Brain pericyte (primary cell): ENCODE results near the gene CEP290.
"Not testable (repeated sequence)": the region's sequence is repeated elsewhere in the genome, so short reads cannot be mapped to it uniquely, and the experiment has no call there.

ENCODE experiments used
- DNase-seq: peaks from one replicate; pipeline ENCODE4 v3.0.0-alpha.2; 2012; ENCODE audit warnings: low read depth, low spot score

The CEP290 gene

DNA sequence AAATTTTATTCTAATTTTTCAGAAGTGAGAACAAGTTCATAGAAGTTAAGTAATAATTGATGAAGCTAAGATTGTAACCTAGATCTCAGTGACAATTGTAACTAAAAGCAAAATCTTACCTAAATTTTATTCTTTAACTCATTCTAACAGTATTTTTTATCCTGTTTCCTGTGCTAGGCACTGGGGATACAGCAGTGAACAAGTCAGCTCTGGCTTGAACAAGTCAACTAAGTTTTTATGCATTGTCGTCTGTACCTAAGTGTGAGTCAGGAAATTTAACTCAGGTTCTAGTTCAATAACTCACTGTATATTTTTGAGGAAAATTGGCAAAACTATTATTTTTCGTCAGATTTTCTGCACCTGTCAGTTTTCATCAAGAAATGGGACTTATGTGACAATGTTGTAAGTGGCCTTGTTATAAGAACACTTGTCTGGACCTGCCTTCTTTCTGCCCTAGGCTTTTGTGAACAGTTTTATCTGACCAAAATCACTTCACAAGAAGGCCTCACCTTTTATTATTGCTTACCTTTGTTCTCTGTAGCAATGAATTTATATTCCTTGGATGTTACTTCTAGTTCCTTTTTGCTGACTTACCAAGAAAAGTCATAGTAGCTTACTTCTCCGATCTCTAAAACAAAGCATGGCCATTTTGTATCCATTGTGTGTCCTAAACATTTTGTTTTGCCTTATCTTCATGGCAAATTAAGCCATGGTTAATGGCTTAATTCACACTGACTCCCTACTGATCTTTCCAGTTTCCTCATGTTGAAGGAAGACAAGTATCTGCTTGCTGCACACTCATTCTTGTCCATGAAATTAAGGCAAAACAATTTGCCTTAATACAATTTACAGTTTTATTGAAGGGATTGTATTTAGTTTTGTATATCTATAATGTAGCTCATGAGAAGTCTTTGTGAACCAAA, 2.9 kb upstream of the CEP290 start:
- DNase-seq = no peak

DNA sequence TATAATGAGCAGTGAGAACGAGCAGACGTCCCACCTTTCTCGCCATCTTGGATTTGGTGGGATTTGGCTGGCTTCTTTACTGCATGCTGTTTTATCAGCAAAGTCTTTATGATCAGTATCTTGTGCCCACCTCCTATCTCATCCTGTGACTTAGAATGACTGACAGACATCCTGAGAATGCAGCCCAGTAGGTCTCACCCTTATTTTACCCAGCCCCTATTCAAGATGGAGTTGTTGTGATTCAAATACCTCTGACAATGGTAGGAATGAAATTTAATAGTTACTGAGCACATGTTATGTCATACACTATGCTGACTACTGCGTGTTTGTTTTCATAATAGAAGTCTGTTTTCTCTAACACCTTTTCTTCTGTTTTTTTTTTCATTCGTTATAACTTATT, 2.1 kb upstream of the CEP290 start:
- no peak for DNase-seq

DNA sequence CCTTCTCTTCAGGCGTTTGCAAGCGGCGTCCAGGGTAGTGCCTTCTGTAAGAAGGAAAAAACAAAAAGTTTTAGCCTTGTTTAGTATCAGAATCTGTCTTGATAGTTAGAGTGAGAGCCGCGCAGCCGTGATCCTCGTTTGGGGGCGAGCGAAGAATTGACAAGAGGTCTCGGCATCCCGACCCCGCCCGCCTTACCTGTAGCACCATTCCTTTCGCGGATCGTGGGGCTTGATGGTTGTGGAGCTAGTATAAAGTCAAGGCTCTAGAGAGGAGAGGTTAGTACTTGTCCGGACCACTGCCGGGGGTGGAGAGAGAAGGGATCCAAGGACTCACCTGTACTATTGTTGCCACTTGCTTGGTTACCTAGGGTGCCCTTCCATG, 713 bp upstream of the CEP290 start:
- DNase-seq = no peak

DNA sequence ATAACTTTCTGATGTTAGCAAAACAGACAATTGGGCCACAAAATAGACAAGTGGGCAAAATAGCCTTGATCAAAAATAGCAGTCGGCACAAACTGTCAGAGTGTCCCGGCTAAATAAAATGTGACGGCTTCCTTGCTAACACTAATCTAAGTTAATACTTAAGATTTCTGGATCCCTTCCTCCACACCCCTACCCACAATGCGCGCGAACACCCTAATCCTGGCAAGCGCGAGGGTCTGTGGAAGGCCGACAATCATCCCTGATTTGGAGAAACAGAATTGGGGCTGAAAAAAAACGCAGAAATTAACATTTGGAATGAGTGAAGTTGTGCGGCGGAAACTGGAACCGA, 489 bp downstream of the CEP290 start:
- no peak for DNase-seq

DNA sequence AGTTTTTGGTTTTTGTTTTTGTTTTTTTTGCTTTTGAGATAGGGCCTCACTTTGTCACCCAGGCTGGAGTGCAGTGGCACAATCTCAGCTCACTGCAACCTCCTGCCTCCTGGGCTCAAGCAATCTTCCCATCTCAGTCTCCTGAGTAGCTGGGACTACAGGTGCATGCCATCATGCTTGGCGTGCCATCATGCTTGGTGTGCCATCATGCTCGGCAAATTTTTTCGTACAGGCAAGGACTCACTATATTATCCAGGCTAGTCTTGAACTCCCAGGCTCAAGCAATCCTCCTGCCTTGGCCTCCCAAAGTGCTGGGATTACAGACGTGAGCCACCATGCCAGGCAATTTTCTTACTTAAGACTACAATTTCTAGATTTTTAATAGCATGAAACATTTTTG, 2.2 kb downstream of the CEP290 start:
- DNase-seq = not testable (repeated sequence)

DNA sequence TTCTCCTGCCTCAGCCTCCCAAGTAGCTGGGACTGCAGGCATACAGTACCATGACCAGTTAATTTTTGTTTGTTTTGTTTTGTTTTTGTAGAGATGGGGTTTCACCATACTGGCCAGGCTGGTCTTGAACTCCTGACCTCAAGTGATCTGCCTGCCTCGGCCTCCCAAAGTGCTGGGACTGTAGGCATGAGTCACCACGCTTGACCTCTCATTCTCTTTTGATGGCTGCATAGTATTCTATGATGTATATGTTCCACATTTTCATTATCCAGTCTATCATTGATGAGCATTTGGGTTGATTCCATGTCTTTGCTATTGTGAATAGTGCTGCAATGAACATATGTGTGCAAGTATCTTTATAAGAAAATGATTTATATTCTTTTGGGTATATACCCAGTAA, 8.7 kb downstream of the CEP290 start:
- DNase-seq = not testable (repeated sequence)

DNA sequence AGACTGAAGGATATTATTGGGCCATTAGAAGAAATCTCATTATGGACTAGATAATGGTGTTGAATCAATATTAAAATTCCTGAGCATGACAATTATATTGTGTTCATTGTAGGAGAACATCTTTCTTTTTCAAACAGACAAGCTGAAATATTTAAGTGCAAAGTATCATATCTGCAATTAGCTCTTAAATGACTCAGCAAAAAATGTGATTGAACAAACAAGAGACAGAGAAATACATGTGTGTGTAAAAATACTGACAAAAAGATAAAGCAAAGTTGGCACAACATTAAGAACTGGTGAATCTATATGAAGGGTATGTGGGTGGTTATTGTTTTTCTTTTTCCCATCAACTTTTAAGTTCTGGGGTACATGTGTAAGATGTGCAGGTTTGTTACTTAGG, 9.5 kb downstream of the CEP290 start:
- no peak for DNase-seq

DNA sequence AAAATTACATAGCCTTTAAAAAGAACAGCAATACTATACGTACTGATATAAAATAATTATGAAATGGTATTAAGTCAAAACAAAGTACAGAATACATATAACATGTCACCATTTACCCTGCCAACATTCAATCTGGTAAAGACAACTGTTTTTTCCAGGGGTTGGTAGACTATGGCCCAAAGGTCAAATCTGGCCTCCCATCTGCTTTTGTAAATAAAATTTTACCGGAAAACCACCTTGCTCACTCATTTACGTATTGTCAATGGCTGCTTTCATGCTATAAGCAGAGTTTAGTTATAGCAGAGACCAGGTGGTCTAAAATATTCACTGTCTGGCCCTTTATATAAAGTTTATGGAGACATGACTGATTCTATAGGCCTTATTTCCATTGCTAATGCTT, 14.0 kb downstream of the CEP290 start:
- DNase-seq = no peak

DNA sequence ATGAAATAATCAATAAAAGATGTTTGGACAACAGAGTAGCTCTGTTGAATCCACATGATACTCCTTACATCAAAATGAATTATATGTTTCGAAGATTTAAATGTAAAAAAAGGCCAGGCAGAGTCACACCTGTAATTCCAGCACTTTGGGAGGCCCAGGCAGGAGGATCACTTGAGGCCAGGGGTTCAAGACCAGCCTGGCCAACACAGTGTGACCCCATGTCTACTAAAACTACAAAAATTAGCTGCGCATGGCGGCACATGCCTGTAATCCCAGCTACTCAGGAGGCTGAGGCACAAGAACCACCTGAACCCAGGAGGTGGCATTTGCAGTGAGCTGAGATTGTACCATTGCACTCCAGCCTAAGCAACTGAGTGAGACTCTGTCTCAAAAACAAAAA, 14.8 kb downstream of the CEP290 start:
- DNase-seq = no peak

DNA sequence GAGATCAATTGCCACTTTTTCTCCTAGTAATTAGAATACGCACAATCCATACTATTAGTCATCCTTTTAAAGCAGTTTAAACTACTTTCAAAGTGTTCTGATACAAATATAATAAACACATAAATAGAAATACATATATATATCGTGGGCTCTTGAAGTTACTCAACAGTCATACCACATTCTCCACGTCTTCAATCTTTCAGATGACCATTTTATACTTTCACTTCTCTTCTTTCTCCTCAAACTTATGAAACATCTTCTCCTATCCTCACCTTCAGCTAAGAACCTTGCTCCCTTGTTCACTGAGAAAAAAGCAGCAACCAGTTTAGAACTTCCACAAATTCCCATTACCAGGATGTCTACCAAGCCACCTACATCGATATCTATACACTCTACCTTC, 19.2 kb downstream of the CEP290 start:
- no peak for DNase-seq

DNA sequence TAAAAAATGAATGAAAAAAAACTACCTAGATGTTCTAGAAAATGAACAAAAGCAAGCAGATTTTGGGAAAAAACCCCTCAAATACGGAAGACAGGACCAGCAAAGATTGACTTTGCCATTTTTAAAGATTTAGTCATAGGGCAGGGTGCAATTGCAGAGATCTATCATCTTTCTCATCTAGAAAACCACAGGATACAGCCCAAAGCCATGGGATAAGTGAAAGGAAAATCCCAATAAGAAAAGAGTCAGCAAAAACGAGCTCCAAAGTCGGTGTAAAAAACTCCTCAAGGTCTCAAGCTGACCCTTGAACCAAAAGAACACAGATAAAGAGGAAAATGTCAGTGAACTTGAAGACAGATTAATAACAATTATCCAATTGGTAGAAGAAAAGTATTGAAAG, 28.0 kb downstream of the CEP290 start:
- DNase-seq = no peak

DNA sequence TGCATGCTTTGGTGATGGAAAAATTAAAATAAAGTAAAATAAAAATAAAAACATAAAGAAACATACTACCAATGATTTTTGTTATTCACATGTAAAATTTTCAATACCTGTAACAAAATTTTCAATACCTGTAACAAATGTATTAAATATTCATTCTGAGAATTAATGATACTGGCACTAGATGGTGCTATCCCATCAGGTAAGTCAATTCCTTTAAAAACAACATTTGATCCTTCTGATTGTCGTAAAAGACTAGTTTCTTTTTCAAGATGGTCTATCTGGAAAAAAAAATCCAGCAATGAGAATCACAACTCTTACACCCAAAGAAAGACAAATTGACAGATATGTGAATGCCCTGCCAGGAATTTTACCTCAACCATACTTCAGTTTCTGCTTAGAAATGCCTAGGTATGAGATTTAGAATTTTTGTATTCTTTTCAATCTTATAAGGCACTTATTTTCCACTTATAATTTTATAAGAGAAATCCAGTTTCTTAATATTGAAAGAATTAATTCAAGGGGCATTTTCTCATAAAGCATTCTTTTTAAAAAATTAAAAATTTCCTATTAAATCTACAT, 30.7 kb downstream of the CEP290 start:
- DNase-seq = no peak

DNA sequence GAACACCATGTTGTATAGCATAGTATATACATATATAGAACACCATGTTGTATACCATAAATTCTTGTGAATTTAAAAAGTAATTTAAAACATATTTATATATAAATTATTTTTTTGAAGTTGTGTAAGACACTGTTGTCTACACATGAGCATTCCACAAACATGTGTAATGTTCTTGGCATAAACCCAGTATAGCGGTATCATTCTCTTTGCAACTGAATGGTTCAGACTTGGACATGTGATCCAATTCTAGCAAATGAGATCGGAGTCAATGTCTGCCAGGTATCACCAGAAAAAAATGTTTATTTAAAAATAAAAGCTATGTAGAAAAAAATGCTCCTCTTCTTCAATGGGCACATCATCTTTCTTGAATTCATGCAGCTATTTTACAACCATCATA, 33.9 kb downstream of the CEP290 start:
- DNase-seq = no peak

DNA sequence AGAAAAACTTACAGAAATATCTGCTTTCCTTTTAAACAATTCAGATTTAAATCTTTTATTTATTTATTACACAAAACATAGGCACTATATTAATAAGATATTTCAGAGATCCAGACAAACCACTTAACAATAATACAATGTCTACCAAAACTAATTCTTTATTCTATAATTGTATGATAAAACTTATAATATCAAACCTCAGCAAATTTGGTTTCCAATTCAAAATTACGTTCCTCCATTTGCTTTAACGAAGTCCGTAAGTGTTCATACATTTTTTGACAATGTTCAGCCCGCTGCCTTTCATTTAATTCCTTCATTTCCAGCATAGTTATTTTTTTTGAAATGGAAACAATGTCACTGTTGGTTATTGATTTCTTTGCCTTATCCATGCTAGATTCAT, 48.3 kb downstream of the CEP290 start:
- no peak for DNase-seq

DNA sequence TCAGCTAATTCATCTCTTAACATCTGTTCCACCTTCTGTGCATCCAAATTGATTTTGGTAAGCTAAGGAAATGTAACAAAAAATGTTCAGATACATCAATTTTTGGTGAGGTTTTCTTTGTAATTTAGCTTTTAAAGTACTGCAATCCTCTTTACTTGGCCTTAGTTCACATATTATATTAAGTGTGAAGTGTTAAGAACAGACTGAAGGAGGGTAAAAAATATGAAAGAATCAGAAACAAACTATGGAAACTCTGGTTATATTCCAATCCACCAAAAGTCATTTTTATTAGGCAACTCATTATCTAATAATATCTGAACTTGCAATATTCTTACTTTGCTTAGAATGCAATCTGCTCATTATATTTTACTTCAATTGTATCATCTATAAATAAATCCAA, 49.1 kb downstream of the CEP290 start:
- DNase-seq = no peak

DNA sequence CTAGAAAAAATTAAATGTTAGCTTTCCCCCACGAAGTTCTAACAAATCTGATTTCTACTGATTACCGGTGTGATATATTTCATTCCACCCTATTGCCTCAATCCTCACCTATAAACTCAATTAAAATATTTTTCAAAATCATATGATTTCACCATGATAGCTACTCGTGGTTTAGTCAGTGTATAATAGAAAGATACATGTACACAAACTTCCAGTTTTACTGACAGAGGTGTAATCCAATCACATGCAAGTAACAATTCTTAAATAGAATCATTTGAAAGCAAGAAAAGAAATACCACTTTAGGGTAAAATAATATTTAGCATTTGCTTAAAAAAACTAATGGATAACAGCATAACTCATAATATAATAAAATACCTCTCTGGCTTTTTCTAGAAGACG, 57.7 kb downstream of the CEP290 start:
- DNase-seq = no peak

DNA sequence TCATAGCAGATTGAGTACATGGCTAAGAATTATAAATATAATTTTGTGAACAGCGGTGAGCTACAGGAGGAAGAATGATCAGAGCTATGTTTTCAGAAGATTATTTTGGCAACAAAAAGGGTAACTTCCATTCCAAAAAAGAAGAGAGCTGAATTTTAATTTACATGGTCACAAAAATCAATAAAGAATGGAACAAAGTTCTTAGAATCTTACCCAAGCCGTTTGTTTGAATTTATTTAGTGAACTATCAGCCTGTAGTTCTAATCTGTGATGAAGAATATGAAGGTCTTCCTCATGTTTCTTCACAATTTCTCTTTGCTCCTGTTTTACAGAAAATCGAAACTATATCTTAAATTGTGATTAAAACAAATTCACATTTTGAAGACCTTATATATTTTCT, 58.3 kb downstream of the CEP290 start:
- no peak for DNase-seq

DNA sequence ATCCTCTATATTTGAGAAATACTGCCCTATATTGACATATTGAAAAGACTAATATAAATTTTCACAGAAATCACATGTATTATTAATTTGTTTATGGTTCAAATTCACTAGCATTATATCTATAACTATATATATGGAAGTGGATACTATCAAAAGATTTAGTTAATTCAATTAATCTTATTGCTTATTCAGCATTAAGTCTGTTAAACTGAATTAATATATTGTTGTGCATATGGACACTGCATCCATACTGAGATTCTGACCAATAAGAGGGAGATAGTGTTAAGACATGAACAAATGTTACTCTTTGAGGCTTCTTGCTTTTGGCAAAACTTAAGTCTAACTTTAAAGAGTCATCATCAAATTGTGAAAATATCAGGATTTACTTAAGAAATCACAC, 60.6 kb downstream of the CEP290 start:
- no peak for DNase-seq

DNA sequence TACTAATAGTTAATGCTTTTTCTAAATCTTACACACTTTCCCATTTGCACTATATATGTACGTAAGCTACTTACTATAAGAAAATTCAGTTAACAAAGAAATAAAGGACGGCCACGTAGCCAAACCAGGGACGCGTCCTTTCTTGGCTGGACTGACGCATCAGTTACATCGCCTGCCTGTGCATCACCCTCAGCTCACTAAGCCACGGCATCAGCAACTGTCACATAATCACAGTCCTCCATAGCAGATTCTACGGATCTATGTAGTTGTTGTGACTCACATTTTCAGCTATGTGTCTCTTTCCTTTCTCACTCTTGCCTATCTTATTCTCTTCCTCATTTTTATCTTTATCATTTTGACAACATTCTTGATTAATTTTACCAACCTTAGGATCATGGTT, 74.6 kb downstream of the CEP290 start:
- DNase-seq = no peak

DNA sequence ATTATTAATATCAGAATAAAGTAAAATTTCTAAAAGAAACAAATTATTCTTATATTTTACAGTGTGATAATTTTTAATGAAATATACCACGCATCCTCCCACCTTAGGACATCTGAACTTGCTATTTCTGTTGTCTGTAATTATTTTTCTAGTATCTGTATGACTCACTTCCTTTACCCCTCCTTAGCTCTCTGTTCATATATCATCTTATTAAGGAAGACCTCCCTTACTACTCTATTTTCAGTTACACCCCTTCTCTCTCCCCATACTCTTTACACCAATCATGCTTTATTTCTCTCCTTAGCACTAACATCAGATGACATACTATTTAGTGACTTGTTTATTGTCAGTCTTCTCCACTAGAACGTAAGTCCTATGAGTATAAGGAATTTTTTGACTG, 78.5 kb downstream of the CEP290 start:
- no peak for DNase-seq

DNA sequence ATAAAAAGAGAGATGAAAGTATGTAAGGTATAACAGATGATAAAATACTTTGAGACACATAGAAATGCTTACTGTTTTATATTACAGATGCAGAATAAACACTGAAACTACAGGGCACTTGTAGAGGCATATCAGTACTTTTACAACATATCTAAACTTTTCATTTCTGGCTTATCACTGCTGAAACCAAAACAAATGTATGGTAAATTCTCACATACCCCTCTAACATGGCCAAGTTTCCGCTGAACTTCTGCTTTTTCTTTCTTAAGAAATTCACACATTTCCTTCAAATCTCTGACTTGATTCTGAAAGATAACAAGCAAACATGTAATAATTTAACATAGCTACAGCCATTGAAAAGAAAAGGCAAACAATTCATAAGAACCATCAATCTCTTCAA, 79.4 kb downstream of the CEP290 start:
- no peak for DNase-seq

DNA sequence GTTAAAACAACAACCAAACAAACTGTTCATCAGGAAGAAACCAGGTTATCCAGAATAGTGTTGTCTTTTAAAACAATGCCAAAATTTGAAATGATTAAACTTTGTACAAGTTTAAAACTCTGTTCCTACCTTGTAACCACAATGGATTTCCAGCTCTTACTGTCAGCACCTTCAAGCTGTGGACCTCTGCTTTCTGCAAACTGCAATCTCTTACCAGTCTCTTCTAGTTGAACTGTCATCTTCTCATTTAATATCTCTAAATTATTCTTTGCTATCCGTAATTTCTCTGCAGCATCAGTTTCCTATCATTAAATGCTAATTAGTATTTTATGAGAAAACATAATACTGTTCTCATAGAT, 83.2 kb downstream of the CEP290 start:
- no peak for DNase-seq

DNA sequence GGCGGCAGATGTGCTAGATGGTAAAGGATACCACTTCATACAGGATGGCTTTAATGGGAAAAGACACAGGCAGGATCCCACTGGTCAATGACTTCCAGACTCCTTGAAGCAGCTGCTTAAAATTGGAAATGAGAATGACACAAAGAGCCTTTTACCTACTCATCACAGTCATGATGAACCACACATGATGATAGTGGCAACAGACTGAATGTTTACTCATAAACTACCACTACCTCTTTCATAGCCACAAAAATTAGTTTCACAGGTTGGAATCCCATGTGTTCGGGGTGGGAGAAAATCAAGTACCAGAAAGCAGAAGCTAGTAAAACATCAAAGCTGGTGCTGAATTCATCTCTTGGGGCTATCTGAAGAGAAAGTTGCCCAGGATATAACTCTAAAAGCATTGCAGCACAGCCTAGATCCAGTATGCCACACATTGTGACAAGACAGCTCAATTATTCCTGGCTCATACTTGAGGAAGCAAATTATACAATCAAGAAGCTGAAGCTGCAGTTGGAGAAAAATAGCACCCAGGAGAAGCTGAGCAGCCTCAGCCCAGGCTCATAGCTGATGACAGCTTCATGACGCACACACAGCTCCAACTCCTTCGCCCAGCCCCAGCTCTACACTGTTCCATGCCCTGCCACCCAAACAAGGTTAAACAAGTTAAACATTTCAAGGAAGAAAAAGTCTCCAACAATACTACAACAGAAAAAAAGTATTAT, 83.7 kb downstream of the CEP290 start:
- DNase-seq = no peak
